Measurements from ENCODE around the gene LAP3. TPM values are rescaled to one million over a fixed set of nuclear protein-coding genes. Genes with fewer than 3 reads are reported as not detected.

LAP3 gene
- total RNA-seq, 1 donor from 2014 or later: 48.9 TPM

DNA sequence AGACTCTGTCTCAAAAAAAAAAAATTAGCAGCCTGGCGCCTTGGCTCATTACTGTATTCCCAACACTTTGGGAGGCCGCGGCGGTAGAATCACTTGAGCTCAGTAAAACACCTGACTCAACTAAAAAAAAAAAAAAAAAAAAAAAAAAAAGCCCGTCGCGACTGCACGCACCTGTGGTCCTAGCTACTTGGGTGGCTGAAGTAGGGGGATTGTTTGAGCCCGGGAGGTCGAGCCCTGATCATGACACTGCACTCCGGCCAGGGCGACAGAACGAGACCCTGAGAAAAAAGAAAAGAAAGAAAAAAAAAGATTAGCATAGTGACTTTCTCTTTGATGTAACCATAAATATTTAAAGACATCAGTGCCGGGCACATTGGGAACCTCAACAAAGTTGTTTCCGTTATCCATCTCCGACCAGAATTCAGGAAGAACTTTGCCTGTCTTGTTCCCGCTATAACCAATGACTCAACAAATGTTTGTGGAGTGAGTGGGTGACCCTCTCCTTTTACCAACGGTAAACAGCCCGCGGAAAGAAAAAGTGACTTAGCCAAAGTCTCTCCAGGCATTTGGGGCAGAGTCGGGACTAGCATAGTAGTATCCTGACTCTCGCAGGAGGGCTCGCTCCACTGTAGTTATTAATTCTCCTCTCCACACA lies 36.9 kb downstream of the LAP3 start:
- Mint-ChIP-seq H3K4me1 (ENCODE audit: unreplicated experiment) (peaks cover 21% of the 10 kb centered on the region), H3K9me3 (no peaks in the 10 kb centered on the region), H3K27ac (peak overlapping the region; percentile 96), H3K36me3 (peaks cover 10% of the 10 kb centered on the region), H3K27me3 (no peaks in the 10 kb centered on the region), H3K4me3 (peak overlapping the region; percentile 99)
- TF ChIP-seq, protein P1, sequence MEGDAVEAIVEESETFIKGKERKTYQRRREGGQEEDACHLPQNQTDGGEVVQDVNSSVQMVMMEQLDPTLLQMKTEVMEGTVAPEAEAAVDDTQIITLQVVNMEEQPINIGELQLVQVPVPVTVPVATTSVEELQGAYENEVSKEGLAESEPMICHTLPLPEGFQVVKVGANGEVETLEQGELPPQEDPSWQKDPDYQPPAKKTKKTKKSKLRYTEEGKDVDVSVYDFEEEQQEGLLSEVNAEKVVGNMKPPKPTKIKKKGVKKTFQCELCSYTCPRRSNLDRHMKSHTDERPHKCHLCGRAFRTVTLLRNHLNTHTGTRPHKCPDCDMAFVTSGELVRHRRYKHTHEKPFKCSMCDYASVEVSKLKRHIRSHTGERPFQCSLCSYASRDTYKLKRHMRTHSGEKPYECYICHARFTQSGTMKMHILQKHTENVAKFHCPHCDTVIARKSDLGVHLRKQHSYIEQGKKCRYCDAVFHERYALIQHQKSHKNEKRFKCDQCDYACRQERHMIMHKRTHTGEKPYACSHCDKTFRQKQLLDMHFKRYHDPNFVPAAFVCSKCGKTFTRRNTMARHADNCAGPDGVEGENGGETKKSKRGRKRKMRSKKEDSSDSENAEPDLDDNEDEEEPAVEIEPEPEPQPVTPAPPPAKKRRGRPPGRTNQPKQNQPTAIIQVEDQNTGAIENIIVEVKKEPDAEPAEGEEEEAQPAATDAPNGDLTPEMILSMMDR (conservative IDR thresholded peaks at IDR 0.05): no peak
- peak; percentile 29 for DNase-seq (ENCODE audit: extremely low spot score, unreplicated experiment)

DNA sequence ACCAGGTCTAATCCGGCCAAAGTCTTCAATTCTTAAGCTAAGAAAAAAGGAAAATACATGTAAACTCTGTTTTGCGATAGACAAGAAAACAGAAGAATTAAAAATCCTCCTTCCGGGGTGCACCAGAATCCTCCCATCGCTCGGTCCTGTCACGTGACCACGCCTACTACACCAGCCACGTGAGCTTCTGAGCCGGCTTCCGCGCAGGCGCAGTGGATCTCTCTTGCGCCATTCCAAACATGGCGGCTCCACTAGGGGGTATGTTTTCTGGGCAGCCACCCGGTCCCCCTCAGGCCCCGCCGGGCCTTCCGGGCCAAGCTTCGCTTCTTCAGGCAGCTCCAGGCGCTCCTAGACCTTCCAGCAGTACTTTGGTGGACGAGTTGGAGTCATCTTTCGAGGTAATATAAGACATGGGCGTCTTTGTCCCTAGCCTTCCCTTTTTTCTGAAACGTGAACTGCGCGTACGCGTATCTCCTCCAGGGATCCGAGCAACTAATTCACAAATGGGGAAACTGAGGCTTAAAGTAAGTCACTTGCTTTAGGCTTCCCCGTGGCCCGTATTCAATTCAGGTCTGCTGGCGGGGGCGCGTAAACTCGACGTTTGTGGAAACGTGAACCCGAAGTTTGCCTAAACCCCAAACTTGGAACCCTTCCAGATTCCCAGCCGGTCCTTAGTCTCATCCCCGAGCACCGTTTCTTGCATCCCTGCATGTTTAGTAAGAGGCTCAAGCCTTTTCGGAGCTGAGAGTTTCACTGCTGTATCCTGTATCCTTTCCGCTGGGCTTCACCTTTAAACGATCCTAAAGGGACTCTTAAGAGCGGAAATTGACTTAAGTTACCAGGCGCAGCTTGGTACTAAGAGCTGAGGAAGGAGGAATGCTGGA lies 37.7 kb downstream of the LAP3 start, which contains the start of gene MED28:
Gene MED28, plus strand, starts transcription at position 226 of the 884 bp plus-strand sequence. Its CDS starts 14 bp downstream, at position 240.
- H3K4me3 Mint-ChIP-seq: peak within 1 kb of the TSS; percentile 99

DNA sequence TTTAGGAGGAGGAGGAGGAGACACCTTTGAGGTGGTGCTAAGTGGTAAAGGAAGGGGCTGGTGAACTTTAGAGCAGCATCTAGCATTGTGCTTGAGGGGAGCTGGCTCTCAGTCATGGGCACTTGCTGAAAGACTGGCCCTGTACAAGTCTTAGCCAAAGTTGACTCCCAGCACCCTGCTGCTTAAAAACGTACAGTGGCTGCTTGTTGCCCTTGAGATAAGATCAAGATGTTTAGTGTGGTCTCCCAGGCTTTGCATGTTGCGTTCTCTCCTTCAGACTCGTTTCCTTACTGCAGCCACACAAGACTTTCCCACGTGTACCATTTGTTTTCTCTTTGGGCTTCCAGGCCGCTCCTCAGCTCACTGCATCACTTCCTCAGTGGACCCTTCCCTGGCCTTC lies 39.3 kb downstream of the LAP3 start:
- Mint-ChIP-seq H3K4me3 (peak overlapping the region; percentile 81), H3K27me3 (no peaks in the 10 kb centered on the region), H3K4me1 (ENCODE audit: unreplicated experiment) (peaks cover 21% of the 10 kb centered on the region), H3K36me3 (peaks cover 17% of the 10 kb centered on the region), H3K27ac (peak overlapping the region; percentile 59), H3K9me3 (no peaks in the 10 kb centered on the region)
- TF ChIP-seq, protein P1 (conservative IDR thresholded peaks at IDR 0.05): no peak
- DNase-seq (ENCODE audit: extremely low spot score, unreplicated experiment): peak; percentile 15

More for the DNA sequence above, 37.7 kb downstream of the LAP3 start, which contains the start of gene MED28:
- Mint-ChIP-seq H3K27me3 (no peaks in the 10 kb centered on the region), H3K4me1 (ENCODE audit: unreplicated experiment) (peaks cover 21% of the 10 kb centered on the region), H3K36me3 (peaks cover 12% of the 10 kb centered on the region), H3K27ac (peak within 1 kb of the TSS; percentile 96), H3K9me3 (no peaks in the 10 kb centered on the region)
- DNase-seq (ENCODE audit: extremely low spot score, unreplicated experiment): peak; percentile 95
- TF ChIP-seq, protein P1 (conservative IDR thresholded peaks at IDR 0.05): peak; percentile 54

DNA sequence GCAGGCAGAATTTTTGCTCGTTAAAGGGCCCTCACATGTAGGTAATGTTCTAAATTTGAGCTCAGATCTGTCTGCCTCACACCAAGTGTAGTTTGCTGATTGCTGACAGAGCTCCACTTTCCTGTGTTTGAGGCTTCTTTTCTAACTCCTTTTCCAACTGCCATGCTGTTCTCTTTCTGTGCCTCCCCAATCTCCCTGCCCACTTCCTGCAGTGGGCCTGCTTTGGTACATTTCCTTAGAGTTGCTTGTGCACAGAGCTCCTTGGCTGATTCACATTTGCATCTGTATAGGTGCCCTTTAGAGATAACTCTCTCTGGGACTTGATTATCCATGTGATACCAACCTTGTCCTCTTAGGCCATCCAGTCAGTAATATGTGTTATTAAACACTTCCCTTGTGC lies 41.9 kb downstream of the LAP3 start:
- Mint-ChIP-seq H3K36me3 (peaks cover 33% of the 10 kb centered on the region), H3K27ac (no peak overlapping the region), H3K27me3 (no peaks in the 10 kb centered on the region)

DNA sequence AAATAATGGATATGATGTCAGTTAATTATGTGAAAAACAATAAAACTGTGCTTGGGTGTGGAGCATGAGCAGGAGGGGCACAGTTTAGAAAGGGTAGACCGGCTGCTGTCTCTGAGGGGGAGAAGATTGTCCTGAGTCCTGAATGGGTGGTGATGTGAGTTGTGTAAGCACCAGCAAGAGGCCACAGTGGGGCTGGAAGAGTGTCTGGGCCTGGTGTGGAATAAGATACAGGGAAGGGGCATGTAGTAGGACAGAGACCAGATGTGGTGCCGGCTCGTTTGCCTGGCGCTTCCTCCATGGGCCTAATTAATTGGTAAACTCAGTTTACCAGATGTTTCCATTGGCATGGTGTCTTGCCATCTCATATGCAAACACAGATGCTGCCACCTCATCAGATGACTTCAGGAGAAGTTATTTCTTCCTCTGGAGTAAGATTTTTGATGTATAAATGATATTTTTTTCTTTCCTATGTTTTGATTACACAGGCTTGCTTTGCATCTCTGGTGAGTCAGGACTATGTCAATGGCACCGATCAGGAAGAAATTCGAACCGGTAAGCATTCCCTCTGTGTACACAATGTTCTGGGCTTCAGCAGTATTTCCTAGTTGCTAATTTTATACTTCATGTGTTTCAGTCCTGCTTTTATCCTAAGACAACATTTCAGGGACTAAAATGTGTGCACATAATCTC lies 42.6 kb downstream of the LAP3 start:
- no peaks in the 10 kb centered on the region for H3K9me3 Mint-ChIP-seq
- no peak overlapping the region for H3K4me3 Mint-ChIP-seq
- TF ChIP-seq, protein P1 (conservative IDR thresholded peaks at IDR 0.05): no peak
- no peak overlapping the region for H3K27ac Mint-ChIP-seq
- peaks cover 16% of the 10 kb centered on the region for H3K4me1 Mint-ChIP-seq (ENCODE audit: unreplicated experiment)
- no peaks in the 10 kb centered on the region for H3K27me3 Mint-ChIP-seq
- no peak for DNase-seq (ENCODE audit: extremely low spot score, unreplicated experiment)
- peaks cover 39% of the 10 kb centered on the region for H3K36me3 Mint-ChIP-seq

More for the DNA sequence above, 41.9 kb downstream of the LAP3 start:
- peak overlapping the region; percentile 23 for H3K4me3 Mint-ChIP-seq
- no peak for DNase-seq (ENCODE audit: extremely low spot score, unreplicated experiment)
- H3K4me1 Mint-ChIP-seq (ENCODE audit: unreplicated experiment): peaks cover 19% of the 10 kb centered on the region
- TF ChIP-seq, protein P1 (conservative IDR thresholded peaks at IDR 0.05): no peak
- no peaks in the 10 kb centered on the region for H3K9me3 Mint-ChIP-seq

All from type B pancreatic cell (in vitro differentiated cells).